ENCODE data around the gene MED25.

DNA sequence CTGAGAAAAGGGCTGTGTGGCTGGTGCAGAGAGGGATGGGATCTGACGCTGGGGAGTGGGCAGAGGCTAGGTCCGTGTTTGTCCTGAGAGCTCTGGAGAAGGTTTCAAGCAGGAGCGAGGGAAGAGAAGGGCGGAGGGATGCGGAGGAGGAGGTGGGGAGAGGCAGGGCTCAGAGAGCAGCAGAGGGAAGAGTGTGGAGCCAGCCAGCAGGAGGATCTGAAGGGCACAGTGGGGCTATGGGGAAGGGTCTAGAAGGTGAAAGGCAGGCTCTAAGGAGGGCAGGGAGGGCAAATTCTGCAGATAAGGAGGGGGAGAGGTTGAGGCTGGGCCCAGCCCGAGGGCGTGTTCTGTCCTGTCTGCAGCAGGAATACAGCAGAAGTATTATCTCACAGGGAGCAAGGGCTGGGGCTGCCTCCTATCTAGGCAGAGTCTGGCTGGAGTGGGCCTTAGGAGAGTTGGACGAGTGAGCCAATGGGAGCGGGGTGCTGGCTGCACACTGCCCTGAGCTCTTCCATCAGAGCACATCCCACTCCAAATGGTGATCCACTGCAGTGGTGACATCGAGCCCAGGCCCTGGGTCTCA, 45.1 kb upstream of the MED25 start:
- TF ChIP-seq CTCF (IDR thresholded peaks at IDR 0.05) (no peak), POLR2A (IDR thresholded peaks at IDR 0.05) (no peak)

Data from Peyer's patch (tissue), 4 donors.